ENCODE measurements around the gene MZT2B. TPM values are rescaled to one million over a fixed set of nuclear protein-coding genes. Genes with fewer than 3 reads are reported as not detected.
"Not testable (repeated sequence)": the region's sequence is repeated elsewhere in the genome, so short reads cannot be mapped to it uniquely, and the experiment has no call there.

The MZT2B gene
- total and polyA plus RNA-seq, 2 of the 13 experiments (the other 11 are each of a cell fraction or from before 2014, with no cell fraction given) = 253 to 410 TPM

DNA sequence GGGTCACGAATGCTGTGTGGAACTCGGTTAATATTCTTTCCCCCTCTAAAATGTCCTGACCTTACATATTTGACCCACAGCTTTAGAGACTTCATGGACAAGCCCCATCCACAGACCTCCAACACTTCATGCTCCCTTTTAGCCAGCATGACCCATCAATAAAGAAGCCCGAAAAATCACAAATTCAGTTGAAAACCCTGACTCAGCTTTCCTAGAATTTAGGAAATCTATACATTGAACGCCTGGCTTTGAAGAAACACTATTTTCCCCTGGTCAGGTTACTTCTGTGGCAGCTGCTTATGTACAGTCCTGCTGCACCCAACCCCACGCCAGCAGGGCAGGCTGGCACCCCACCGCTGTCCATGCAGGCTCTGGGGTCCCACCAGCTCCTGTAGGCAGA, 9.3 kb downstream of the MZT2B start:
- H3K79me2 ChIP-seq (ENCODE audit: insufficient read depth, low read length); ATAC-seq; BruUV-seq (replicated peaks); H3K4me3 ChIP-seq (replicated peaks in 1 of 3; ENCODE audit: insufficient read depth in 1 of 3, low read depth in 2 of 3, low read length in 3 of 3); intact Hi-C loops (cut with micrococcal nuclease; ENCODE audit: unreplicated experiment); H3K4me2 ChIP-seq (ENCODE audit: low read depth, low read length); CTCF ChIA-PET (ENCODE audit: low intra/inter-chr PET ratio, low total read pairs); H3K9me3 ChIP-seq (ENCODE audit: low read length); H4K20me1 ChIP-seq (ENCODE audit: insufficient read depth, low read length); DNase-seq (ENCODE audit: low spot score); H2AFZ ChIP-seq (ENCODE audit: low read length); H3K9ac ChIP-seq (ENCODE audit: insufficient read depth, low read depth, low read length); POLR2A ChIA-PET; FAIRE-seq; H3K27me3 ChIP-seq (ENCODE audit: control insufficient read depth in 1 of 2, insufficient read depth in 2 of 2, low read length in 2 of 2); H3K27ac ChIP-seq (ENCODE audit: extremely low read length, insufficient read depth, low read length); H3K36me3 ChIP-seq (replicated peaks in 1 of 2; ENCODE audit: control insufficient read depth in 1 of 2, insufficient read depth in 2 of 2, low read length in 2 of 2): not testable (repeated sequence)
- in situ Hi-C loops (cut with HindIII; ENCODE audit: extremely low pct_ligation_motif_present, low pct_unique_long_range_greater_than_20kb) = loop anchor here (25.0 kb wide), 1 partner anchor 1296 kb away; the partner anchor contains the start of genes MZT2A and TUBA3D
- WGBS (ENCODE audit: low lambda C conversion rate) = 99% methylated on average over 6 of the region's 6 CpGs
- TF ChIP-seq MAFK (conservative IDR thresholded peaks at IDR 0.05 in 1 of 2, IDR thresholded peaks at IDR 0.05 in 1 of 2; ENCODE audit: low read length in 2 of 2) = peak; percentile 72 to 85
- TF ChIP-seq MAFF (IDR thresholded peaks at IDR 0.05; ENCODE audit: low read depth, low read length) = peak; percentile 78
- H3K4me1 ChIP-seq (ENCODE audit: insufficient read depth, low read length) = peaks cover 13% of the 10 kb centered on the region

DNA sequence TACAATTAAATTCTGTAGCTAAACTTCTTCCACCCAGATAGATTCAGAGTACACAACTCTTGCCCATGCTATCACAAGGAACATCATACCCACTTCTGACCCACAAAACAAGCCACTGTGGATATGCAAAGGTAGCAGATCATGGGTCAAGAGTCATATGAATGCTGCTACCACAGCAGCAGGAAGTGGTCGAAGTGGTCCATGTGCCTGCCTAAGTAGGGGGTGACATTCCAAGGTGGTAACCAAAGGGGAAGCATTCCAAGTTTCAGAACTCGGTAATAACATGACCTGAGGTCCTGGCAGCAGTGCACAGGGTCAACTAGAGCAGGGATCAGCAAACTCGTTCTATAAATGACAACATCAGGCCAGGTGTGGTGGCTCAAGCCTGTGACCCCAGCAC, 10.4 kb downstream of the MZT2B start:
- in situ Hi-C loops (cut with HindIII; ENCODE audit: extremely low pct_ligation_motif_present, low pct_unique_long_range_greater_than_20kb) = loop anchor here (25.0 kb wide), 1 partner anchor 1295 kb away; the partner anchor contains the start of genes MZT2A and TUBA3D
- 84% methylated on average over 3 of the region's 3 CpGs for WGBS (ENCODE audit: low lambda C conversion rate)
- intact Hi-C loops (cut with micrococcal nuclease; ENCODE audit: unreplicated experiment); H2AFZ ChIP-seq (ENCODE audit: low read length); CTCF ChIA-PET (ENCODE audit: low intra/inter-chr PET ratio, low total read pairs); H3K36me3 ChIP-seq (replicated peaks in 1 of 2; ENCODE audit: control insufficient read depth in 1 of 2, insufficient read depth in 2 of 2, low read length in 2 of 2); H3K4me2 ChIP-seq (ENCODE audit: low read depth, low read length); H3K4me1 ChIP-seq (ENCODE audit: insufficient read depth, low read length); BruUV-seq (replicated peaks); H3K4me3 ChIP-seq (replicated peaks in 1 of 3; ENCODE audit: insufficient read depth in 1 of 3, low read depth in 2 of 3, low read length in 3 of 3); H4K20me1 ChIP-seq (ENCODE audit: insufficient read depth, low read length); H3K27me3 ChIP-seq (ENCODE audit: control insufficient read depth in 1 of 2, insufficient read depth in 2 of 2, low read length in 2 of 2); DNase-seq (ENCODE audit: low spot score); POLR2A ChIA-PET; H3K27ac ChIP-seq (ENCODE audit: extremely low read length, insufficient read depth, low read length); H3K9me3 ChIP-seq (ENCODE audit: low read length); ATAC-seq; H3K79me2 ChIP-seq (ENCODE audit: insufficient read depth, low read length); H3K9ac ChIP-seq (ENCODE audit: insufficient read depth, low read depth, low read length): not testable (repeated sequence)
- FAIRE-seq = peak; percentile 46

DNA sequence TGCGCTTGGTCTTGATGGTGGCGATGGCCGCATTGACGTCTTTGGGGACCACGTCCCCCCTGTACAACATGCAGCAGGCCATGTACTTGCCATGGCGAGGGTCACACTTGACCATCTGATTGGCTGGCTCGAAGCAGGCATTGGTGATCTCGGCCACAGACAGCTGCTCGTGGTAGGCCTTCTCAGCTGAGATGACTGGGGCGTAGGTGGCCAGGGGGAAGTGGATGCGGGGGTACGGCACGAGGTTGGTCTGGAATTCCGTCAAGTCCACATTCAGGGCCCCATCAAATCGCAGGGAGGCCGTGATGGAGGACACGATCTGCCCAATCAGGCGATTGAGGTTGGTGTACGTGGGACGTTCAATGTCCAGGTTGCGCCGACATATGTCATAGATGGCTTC, 11.8 kb downstream of the MZT2B start:
- H3K4me1 ChIP-seq (ENCODE audit: insufficient read depth, low read length); H3K9ac ChIP-seq (ENCODE audit: insufficient read depth, low read depth, low read length); H3K79me2 ChIP-seq (ENCODE audit: insufficient read depth, low read length); H3K4me3 ChIP-seq (replicated peaks in 1 of 3; ENCODE audit: insufficient read depth in 1 of 3, low read depth in 2 of 3, low read length in 3 of 3); ATAC-seq; DNase-seq (ENCODE audit: low spot score); H3K9me3 ChIP-seq (ENCODE audit: low read length); intact Hi-C loops (cut with micrococcal nuclease; ENCODE audit: unreplicated experiment); H3K27ac ChIP-seq (ENCODE audit: extremely low read length, insufficient read depth, low read length); CTCF ChIA-PET (ENCODE audit: low intra/inter-chr PET ratio, low total read pairs); BruUV-seq (replicated peaks); H3K4me2 ChIP-seq (ENCODE audit: low read depth, low read length); H4K20me1 ChIP-seq (ENCODE audit: insufficient read depth, low read length); H3K27me3 ChIP-seq (ENCODE audit: control insufficient read depth in 1 of 2, insufficient read depth in 2 of 2, low read length in 2 of 2); POLR2A ChIA-PET; H2AFZ ChIP-seq (ENCODE audit: low read length); H3K36me3 ChIP-seq (replicated peaks in 1 of 2; ENCODE audit: control insufficient read depth in 1 of 2, insufficient read depth in 2 of 2, low read length in 2 of 2); FAIRE-seq: not testable (repeated sequence)
- in situ Hi-C loops (cut with HindIII; ENCODE audit: extremely low pct_ligation_motif_present, low pct_unique_long_range_greater_than_20kb) = loop anchor here (25.0 kb wide), 1 partner anchor 1293 kb away; the partner anchor contains the start of genes MZT2A and TUBA3D
- WGBS (ENCODE audit: low lambda C conversion rate) = 81% methylated on average over 8 of the region's 22 CpGs

Measured in HepG2 (cell line).